Hindlimb muscle (tissue), 1 donor: ENCODE data around the gene DHRS4L2. TPM values are rescaled to one million over a fixed set of nuclear protein-coding genes. Genes with fewer than 3 reads are reported as not detected.
"Not testable (repeated sequence)": the region's sequence is repeated elsewhere in the genome, so short reads cannot be mapped to it uniquely, and the experiment has no call there.

ENCODE experiments used
- DNase-seq: peaks from one replicate; pipeline ENCODE4 v3.0.0-alpha.2; 2013
- polyA plus RNA-seq: library from polyadenylated mRNA; unstranded; fragments of 120-200 nt; gene quantifications from one replicate; pipeline ENCODE4 v1.2.1, GENCODE V29; 2013; ENCODE audit not compliant: insufficient read length

The DHRS4L2 gene
- 9.2 TPM for polyA plus RNA-seq

DNA sequence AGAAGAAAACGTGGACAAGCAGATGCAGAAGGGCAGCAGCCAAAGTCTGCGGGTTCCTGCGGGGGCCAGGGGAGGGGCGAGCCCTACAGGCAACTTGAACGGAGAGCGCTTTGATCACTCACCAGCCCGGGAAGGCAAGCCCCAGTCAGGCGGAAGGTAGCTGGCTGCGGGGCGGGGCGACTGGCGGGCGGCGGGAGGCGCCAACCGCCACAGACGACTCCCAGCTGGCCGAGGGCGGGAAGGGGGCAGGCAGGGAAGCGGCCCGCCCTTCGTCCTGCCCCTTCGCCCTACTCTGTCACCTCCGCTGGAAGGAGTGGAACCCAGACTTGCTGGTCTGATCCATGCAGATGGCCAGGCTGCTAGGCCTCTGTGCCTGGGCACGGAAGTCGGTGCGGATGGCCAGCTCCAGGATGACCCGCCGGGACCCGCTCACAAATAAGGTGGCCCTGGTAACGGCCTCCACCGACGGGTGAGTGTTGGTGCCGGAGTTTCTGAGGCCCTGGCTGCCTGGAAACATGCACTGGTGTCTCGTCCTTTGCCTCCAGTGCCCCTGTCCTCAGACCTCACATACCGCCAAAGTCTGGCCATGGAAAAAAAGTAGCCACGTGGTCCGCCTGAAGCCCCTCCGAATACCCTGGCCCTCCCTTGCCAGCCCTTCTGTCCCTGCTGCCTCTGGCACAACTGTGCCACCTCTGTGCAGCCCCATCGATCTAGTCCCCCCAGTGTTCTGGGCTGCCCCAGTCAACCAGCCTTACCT is at the start of gene DHRS4L2:
Gene DHRS4L2, plus strand, starts transcription at position 323 of the 757 bp plus-strand sequence. Its CDS starts 19 bp downstream, at position 342.
- peak; percentile 73 for DNase-seq

DNA sequence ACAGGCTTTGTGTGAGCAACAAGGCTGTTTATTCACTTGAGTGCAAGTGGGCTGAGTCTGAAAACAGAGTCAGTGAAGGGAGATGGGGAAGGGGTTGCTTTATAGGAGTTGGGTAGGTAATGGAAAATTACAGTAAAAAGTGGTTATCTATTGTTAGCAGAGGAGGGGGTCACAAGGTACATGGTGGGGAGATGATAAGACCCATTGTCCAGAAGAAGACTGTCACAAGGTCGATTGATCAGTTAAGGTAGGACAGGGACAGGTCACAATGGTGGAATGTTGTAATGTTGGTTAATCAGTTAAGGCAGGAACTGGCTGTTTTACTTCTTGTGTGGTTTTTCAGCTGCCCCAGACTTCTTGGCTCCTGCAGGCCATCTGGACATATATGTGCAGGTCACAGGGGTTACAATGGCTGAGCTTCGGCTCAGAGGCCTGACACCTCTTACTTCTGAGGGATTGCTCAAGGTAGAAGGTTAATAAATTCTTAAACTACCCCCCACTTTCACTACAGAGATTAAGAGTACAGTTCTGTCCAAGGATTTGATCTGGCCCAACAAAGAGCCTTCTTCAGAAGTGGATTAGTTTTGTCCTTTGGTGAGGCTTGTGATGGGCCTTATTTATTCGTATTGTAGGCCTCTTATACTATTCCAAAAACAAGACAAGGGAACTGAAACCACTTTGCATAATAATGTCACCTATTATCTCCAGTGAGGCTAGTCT is 49.0 kb upstream of the DHRS4L2 start:
- DNase-seq: no peak

DNA sequence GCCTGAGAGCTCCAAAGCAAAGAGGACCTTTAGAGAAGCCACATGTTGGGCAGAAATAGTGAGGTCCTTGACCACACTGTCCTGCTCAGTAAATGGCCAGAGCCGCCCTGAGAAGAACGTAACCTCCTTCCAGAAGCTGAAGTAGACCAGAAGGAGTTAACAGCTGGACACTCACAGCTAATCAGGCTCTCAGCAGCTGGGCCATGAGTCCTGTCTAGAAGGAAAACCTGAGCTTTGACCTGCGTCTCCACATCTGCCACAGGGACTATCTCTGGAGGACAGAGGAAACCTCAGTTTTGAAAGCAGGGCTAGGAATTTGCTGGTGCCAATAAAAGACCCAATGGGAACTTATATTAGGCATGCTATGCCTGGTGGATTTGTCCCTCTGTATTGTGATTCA is 47.5 kb upstream of the DHRS4L2 start:
- DNase-seq: no peak

DNA sequence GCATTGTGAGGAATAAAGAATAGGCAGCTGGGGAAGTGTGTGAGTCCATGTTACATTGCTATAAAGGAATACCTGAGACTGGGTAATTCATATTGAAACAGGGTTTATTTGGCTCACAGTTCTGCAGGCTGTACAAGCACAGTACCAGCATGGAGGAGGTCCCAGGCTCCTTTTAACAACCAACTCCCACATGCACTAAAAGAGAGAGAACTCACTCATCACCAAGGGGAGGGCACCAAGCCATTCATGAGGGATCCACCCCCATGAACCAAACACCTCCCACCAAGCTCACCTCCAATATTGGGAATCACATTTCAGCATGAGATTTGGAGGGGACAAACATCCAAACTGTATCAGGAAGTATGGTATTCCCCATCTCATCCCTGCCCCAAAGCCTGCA is 47.1 kb upstream of the DHRS4L2 start:
- DNase-seq: no peak

DNA sequence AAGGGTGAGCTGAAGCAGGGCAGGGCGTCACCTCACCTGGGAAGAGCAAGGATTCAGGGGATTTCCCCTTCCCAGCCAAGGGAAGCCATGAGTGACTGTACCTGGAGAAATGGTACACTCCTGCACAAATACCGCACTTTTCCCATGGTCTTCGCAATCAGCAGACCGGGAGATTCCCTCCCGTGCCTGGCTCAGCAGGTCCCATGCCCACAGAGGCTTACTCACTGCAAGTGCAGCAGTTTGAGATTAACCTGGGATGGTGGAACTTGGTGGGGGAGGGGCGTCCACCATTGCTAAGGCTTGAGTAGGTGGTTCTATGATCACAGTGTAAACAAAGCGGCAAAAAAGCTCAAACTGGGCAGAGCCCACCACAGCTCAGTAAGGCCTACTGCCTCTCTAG is 46.1 kb upstream of the DHRS4L2 start:
- DNase-seq: no peak

DNA sequence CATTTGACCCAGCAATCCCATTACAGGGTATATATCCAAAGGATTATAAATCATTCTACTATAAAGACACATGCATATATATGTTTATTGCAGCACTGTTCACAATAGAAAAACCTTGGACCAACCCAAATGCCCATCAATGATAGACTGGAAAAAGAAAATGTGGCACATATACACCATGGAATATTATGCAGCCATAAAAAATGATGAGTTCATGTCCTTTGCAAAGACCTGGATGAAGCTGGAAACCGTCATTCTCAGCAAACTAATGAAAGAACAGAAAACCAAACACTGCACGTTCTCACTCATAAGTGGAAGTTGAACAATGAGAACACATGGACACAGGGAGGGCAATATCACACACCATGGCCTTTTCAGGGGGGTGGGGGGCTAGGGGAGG is 39.7 kb upstream of the DHRS4L2 start:
- DNase-seq: not testable (repeated sequence)

DNA sequence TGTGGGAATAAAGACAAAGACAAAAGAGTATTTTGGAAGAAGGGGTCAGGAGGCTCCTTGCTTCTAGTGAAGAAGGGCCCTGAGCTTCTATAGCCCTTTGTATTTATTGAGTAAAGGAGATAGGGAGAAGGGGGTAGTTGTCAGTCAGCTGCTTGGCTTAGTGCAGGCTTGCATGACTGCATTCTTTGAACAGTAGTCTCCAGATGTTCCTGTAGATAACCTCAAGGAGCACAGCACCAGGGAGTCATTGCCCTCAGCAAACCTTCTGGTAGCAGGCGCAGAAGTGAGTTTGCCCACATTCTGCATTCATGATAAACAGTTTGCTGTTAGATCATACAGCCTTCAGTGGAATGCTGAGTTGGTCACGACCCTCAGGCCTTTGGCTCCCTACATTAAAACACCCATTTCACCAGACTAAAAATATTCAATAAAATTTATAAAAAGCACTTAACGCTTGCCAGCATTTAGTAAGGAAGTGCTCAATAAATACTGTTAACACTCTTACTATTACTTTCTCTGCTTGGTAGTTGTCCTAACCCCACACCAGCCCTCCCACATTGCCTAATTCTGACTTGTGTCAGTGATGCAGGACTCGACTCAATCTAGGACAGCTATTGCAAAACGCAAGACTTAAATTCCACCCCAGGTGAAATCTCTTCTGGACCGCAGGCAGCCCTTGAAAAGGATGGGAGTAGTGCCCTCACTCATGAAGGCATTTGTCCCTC is 38.2 kb upstream of the DHRS4L2 start:
- no peak for DNase-seq

DNA sequence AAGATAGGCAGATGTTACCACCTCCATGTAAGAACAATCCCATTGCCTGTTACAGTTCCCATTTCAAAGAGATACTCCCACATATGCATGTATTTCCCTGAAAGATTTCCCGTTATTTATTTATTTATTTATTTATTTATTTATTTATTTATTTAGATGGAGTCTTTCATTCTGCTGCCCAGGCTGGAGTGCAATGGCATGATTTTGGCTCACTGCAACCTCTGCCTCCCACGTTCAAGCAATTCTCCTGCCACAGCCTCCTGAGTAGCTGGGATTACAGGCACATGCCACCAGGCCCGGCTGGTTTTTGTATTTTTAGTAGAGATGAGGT is 37.6 kb upstream of the DHRS4L2 start:
- DNase-seq: not testable (repeated sequence)

DNA sequence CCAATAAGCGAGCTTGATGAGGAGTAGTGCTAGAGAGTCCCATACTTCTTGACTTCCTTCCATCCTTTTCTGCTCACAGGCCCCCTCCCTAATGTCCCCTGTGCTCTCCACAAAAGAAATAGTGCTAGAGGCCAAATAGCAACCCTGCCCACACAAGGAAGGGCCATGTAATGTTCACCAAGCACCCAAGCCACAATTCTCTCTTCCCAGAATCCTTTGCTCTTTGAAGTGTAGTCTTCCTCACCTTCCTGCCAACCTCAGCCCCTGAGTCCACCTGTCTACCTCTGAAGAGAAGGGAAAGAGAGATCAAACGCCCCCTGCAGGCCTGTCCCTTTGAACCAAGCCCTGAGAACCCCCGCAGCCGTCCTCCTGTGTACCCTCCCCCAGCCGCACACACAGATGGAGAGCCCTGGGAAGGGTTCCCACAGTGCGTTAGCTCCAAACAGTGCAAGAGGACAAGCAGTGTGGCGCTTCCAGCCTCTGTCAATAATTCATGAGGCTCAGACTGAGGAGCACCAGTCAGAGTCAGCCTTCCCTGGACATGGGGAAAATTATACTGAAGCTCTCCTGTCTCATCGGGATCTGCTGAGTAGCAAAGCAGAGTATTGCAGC is 37.0 kb upstream of the DHRS4L2 start:
- DNase-seq: no peak

DNA sequence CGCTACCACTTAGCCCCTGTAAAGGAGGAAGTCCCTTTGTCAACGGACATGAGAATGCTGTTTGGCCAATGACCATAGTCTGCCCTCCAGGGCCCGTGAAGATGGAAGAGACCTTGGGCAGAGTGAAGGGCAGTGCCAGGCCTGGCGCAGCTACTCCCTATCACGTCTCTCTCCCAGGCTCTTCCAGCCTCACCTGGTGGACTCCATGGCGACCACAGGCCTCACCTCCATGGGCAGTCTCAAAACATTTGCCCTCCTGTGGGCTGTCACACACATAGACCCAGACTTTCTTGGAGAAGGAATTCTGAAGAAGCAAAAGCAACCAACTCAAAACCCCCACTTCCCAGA is 35.6 kb upstream of the DHRS4L2 start:
- not testable (repeated sequence) for DNase-seq

DNA sequence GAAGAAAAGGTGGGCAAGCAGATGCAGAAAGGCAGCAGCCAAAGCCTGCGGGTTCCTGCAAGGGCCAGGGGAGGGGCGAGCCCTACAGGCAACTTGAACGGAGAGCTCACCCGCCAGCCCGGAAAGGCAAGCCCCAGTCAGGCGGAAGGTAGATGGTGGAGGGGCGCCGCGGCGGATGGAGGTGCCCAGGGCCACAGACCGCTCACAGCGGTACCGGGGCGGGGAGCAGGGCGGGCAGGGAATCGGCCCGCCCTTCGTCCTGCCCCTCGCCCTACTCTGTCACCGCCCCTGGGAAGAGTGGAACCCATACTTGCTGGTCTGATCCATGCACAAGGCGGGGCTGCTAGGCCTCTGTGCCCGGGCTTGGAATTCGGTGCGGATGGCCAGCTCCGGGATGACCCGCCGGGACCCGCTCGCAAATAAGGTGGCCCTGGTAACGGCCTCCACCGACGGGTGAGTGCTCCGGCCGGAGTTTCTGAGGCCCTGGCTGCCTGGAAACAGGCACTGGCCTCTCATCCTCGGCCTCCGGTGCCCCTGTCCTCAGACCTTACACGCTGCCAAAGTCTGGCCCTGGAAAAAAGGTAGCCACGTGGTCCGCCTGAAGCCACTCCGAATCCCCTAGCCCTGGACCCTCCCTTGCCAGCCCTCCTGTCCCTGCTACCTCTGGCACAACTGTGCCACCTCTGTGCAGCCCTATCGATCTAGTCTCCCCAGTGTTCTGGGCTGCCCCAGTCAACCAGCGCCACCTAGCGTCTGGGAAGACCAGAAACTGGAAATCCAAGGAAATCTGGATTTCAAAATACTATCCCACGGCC is 35.1 kb upstream of the DHRS4L2 start, which contains the start of gene DHRS4:
Gene DHRS4, plus strand, starts transcription at position 307 of the 815 bp plus-strand sequence. Its CDS starts 19 bp downstream, at position 326.
- peak; percentile 87 for DNase-seq

DNA sequence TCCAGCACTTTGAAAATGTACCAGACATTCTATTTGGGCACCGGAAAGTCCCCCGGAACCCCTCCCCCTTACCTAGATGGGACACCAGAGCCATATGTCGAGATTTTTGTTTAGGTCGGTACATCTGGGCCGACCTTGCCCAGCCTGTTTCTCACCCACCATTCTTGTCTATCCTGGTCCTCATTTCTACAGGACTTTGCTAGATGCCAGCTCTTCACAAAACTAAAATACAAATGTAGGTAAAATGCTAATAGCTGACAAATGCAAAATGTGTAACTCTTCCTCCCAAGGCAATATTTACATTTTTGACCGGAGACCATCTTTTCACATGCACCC is 34.5 kb upstream of the DHRS4L2 start:
- DNase-seq: not testable (repeated sequence)

DNA sequence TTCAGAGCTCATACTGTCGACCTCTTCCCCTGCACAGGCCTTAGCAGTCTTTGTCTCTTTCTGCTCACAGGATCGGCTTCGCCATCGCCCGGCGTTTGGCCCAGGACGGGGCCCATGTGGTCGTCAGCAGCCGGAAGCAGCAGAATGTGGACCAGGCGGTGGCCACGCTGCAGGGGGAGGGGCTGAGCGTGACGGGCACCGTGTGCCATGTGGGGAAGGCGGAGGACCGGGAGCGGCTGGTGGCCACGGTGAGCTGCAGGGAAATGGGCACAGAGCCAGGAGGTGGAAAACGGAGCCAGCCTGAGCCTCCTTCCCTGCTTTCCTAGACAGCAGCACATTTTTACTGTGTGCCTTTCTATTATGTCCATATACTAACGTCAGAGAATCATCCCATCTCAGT is 33.8 kb upstream of the DHRS4L2 start:
- not testable (repeated sequence) for DNase-seq

DNA sequence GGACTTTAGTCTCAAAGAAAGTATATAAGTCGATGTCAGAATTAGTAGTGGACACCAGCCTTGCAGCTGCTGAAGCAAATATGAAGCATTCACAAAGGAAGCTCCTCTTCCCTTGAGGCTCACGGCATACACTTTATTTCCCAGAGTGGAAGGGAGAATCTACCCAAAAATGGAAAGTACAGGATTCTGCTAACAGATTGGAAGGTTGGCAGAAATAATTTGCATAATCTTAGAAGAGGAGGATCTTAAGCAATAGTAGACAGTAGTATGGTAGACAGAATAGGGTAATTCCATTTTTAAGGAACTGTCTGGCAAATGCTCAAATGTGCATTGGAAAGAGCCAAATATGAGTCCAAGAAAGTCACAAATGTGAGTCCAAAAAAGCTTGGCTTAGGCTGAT is 32.9 kb upstream of the DHRS4L2 start:
- DNase-seq: not testable (repeated sequence)

DNA sequence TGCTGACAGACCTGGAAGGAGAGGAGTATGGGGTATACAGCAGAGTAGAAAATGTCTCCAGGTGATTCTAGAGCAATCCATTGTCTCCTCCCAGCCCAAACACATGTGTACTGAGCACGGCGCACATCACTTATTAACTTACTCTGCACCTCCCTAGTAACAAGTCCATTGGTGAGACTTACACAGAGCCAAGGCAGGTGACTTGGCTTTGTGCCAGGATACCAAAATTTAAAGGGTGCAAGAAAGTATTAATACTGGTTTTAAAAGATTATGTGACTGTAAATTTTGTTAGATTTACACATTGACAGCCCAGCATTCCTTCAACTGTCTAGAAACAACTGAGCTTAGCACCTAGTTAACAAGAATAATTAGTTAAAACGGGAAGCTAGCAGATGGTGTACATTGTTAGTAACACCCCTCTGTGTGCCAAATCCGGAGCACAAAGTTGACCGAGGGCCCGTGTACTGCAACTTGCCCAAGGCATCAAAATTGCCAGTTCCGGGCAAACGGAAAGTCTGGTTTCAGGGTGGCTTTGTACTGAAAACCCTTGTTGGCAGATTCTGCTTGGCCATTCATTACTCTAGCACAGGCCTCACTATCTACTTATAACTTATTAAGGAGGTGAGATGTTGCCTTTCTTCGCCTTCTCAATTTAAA is 30.7 kb upstream of the DHRS4L2 start:
- not testable (repeated sequence) for DNase-seq

DNA sequence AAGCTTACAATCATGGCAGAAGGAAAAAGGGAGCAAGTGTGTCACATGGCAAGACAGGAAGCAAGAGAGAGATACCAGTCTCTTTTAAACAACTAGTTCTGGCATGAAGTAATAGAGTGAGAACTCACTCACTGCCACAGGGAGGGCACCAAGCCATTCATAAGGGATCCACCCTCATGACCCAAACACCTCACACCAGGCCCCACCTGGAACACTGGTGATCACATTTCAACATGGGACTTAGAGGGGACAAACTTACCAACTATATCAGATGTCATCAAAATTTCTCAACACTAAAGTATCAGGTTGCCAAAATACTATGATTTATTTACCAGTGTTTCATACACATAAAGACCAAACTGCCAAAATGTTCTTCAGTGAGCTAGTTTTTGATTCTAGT is 27.8 kb upstream of the DHRS4L2 start:
- DNase-seq: not testable (repeated sequence)

DNA sequence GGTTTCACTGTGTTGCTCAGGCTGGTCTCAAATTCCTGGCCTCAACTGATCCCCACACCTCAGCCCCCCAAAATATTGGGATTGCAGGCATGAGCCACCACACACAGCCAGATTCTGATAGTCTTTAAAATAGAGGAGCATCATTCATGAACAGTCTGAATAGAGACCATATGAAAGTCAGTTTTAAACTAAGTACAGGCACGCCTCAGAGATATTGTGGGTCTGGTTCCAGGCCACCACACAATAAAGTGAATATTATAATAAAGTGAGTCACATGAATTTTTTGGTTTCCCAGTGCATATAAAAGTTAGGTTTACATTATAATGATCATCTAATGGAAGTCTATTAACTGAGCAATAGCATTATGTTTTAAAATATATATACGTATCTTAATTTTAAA is 27.0 kb upstream of the DHRS4L2 start:
- DNase-seq: not testable (repeated sequence)

DNA sequence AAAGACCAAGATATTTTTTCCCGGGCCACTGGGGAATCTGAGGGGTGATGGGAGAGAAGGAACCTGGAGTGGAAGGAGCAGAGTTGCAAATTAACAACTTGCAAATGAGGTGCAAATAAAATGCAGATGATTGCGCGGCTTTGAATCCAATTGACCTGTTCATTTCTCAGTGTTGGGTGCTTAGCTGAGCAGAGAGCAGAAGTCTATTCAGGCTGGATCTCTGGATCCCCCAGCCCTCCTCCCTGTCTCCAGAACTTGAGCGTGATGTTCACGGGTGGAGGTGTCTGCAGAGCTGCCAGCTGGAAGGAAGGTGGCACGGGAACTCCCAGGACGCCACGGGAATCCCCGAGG is 19.6 kb upstream of the DHRS4L2 start:
- DNase-seq: not testable (repeated sequence)

DNA sequence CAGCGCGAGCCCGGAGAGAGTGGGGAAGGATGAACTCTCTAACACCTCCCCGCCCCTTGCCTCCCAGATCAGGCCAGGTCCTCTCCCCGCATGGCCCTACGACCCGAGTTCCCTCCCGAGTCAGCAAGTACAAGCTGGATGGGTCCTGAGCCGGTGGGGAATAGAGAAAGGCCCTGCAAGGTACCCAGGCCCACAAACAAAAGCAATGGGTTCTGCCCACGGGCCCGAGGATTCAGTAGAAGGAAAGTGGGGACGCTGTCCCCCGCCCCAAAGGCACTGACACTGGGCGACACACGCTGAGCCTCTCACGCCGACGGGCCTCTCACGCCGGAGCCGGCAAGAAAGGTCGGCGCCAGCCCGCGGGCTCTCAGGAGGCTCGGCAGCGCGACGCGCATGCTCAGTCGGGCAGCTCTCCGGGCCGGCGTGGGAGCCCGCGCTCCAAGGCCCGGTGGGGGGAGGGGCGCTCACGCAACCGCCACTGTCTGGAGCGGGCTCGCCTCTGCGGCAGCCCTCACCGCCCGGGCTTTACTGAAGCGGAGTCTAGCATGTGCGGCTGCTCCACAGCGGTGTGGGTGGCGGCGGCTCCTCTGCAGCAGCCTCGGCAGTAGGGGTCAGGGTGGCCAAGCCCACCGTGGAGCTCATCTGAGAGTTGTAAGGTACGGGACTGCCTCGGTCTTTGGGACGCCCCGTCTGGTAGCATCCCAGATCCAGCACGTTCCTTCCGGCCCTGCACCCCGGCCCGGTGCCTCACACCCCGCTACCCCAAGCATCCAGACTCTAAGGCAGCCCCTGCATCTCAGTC is 19.0 kb upstream of the DHRS4L2 start:
- not testable (repeated sequence) for DNase-seq

DNA sequence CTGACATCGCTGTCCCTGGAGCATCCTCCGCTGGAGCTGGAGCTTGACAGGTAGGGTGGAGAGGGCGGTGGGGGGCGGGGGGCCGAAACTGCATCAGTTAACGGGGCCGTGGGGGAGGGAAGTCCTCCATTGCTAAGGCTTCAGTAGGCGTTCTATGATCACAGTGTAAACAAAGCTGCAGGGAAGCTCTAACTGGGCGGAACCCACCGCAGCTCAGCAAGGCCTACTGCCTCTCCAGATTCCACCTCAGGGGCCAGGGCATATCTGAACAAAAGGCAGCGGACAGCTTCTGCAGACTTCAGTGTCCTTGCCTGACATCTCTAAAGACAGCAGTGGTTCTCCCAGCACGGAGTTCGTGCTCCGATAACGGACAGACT is 18.5 kb upstream of the DHRS4L2 start:
- DNase-seq: not testable (repeated sequence)

DNA sequence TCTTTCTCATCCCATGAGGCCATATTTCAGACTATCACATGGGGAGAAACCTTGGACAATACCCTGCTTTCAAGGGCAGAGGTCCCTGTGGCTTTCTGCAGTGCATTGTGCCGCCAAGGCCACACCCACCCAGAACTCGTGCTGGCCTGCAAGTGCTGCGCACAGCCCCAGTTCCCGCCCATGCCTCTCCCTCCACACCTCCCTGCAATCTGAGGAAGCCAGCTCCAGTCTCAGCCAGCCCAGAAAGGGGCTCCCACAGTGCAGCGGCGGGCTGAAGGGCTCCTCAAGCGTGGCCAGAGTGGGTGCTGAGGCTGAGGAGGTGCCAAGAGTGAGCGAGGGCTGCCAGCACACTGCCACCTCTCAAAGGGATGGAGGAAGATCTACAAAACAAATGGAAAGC is 15.6 kb upstream of the DHRS4L2 start:
- DNase-seq: not testable (repeated sequence)
